ENCODE measurements around the gene RIMKLB. TPM values are rescaled to one million over a fixed set of nuclear protein-coding genes. Genes with fewer than 3 reads are reported as not detected.
A peak's percentile ranks its signal among the peaks of the same experiment; 100 is the strongest.

Gene RIMKLB
- total RNA-seq, 1 experiment from 2014 or later = 87.7 TPM

DNA sequence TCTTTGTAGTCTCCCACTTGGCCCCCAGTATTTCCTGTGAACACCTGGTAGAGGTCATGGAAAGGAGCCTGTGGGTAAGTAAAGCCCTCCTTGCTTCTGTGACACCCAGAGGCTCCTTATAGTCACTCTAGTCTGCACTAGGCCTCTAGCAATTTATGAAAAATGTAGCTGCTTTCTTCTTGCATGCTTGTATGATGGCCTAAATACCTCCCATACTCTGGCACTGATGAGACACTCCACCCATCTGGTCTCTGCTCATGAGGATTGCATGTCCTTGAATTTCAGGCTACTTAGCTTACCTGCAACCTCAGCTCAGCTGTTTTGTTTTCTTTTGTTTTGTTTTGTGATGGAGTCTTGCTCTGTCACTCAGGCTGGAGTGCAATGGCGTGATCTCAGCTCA lies 120.1 kb downstream of the RIMKLB start:
- H3K27ac Mint-ChIP-seq = peak overlapping the region in 2 of 3 experiments; percentile 76 to 89; a peak in 6 of 7 replicates
- no peaks in the 10 kb centered on the region for H3K9me3 ChIP-seq (ENCODE audit: control insufficient read depth, low read depth, low read length)

More for the DNA sequence above, 120.1 kb downstream of the RIMKLB start:
- Mint-ChIP-seq H3K36me3 (ENCODE audit: insufficient read depth in 1 of 3, low read depth in 3 of 3) (no peaks in the 10 kb centered on the region), H3K27me3 (ENCODE audit: low read depth) (no peaks in the 10 kb centered on the region), H3K4me3 (no peak overlapping the region), H3K9me3 (peaks cover 0 to 3% of the 10 kb centered on the region in 2 experiments; a peak in 1 of 5 replicates), H3K4me1 (peaks cover 51 to 61% of the 10 kb centered on the region in 2 experiments)
- Histone ChIP-seq H3K23ac (ENCODE audit: insufficient read length, low read depth, low read length) (no peak overlapping the region), H2AFZ (ENCODE audit: low read length) (no peak overlapping the region), H4K5ac (ENCODE audit: insufficient read length, low read depth, low read length) (no peak overlapping the region), H3K79me1 (ENCODE audit: insufficient read depth, low read depth, low read length, poor library complexity, severe bottlenecking) (no peaks in the 10 kb centered on the region), H3K9ac (ENCODE audit: extremely low read depth, insufficient read length, low read length) (no peak overlapping the region), H3T11ph (ENCODE audit: low read length) (no peak overlapping the region), H3K18ac (ENCODE audit: insufficient read length, low read depth, low read length) (no peak overlapping the region), H3K4ac (ENCODE audit: low read depth, low read length) (no peak overlapping the region; the same call in 1 of the 2 replicates), H3K27ac (ENCODE audit: insufficient read length, low read depth, low read length) (no peak overlapping the region), H4K20me1 (ENCODE audit: control insufficient read depth, insufficient read depth, insufficient read length) (no peaks in the 10 kb centered on the region), H3K23me2 (ENCODE audit: insufficient read length, low read depth, low read length, poor library complexity, severe bottlenecking) (no peaks in the 10 kb centered on the region), H2BK20ac (ENCODE audit: low read depth, low read length, poor library complexity, severe bottlenecking) (no peak overlapping the region), H3K4me1 (ENCODE audit: insufficient read depth, low read length) (peaks cover 15% of the 10 kb centered on the region; the same call in 1 of the 2 replicates), H2BK5ac (ENCODE audit: insufficient read length, low read length) (no peak overlapping the region), H3K27me3 (ENCODE audit: insufficient read depth, low read length) (no peaks in the 10 kb centered on the region), H3K14ac (ENCODE audit: insufficient read depth, low read length) (no peak overlapping the region), H4K8ac (replicated peaks; ENCODE audit: insufficient read length, low read depth, low read length) (no peak overlapping the region), H2BK15ac (ENCODE audit: low read depth, low read length) (no peak overlapping the region), H3K56ac (ENCODE audit: insufficient read length, low read depth, low read length) (no peak overlapping the region), H2BK12ac (ENCODE audit: insufficient read length, low read depth, low read length) (peak overlapping the region; percentile 86), H2AK5ac (ENCODE audit: insufficient read length, low read length) (no peak overlapping the region), H2BK120ac (ENCODE audit: low read depth, low read length, poor library complexity, severe bottlenecking) (no peak overlapping the region), H3K79me2 (ENCODE audit: insufficient read depth, low read length) (no peaks in the 10 kb centered on the region), H4K91ac (ENCODE audit: insufficient read length, low read depth, low read length) (no peak overlapping the region), H3K4me2 (ENCODE audit: insufficient read depth, insufficient read length, low read length) (no peak overlapping the region)
- no peak for DNase-seq
- TF ChIP-seq, protein P1, sequence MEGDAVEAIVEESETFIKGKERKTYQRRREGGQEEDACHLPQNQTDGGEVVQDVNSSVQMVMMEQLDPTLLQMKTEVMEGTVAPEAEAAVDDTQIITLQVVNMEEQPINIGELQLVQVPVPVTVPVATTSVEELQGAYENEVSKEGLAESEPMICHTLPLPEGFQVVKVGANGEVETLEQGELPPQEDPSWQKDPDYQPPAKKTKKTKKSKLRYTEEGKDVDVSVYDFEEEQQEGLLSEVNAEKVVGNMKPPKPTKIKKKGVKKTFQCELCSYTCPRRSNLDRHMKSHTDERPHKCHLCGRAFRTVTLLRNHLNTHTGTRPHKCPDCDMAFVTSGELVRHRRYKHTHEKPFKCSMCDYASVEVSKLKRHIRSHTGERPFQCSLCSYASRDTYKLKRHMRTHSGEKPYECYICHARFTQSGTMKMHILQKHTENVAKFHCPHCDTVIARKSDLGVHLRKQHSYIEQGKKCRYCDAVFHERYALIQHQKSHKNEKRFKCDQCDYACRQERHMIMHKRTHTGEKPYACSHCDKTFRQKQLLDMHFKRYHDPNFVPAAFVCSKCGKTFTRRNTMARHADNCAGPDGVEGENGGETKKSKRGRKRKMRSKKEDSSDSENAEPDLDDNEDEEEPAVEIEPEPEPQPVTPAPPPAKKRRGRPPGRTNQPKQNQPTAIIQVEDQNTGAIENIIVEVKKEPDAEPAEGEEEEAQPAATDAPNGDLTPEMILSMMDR (conservative IDR thresholded peaks at IDR 0.05) = no peak
- WGBS (ENCODE audit: extremely low coverage, insufficient read length, low lambda C conversion rate) = no CpG with 5 or more reads among the region's 1 CpG

Data from H9 (cell line).